Neural cell (in vitro differentiated cells): ENCODE results near the gene TAF1A. TPM values are rescaled to one million over a fixed set of nuclear protein-coding genes. Genes with fewer than 3 reads are reported as not detected.

ENCODE experiments used
- H2AFZ ChIP-seq: fragments of 200-600, 300-800 bp; sonication (generic), shearing (Covaris generic); 2 replicates; pipeline ENCODE4 v1.6.0; 2014; ENCODE audit warnings: low read depth, mild to moderate bottlenecking, antibody characterized with exemption, low read length, moderate library complexity
- H3F3A ChIP-seq: fragments of 200-600 bp; shearing (Covaris generic); 2 replicates; pipeline ENCODE4 v1.6.1; 2016; ENCODE audit warnings: mild to moderate bottlenecking, moderate library complexity, mixed read lengths, antibody characterized with exemption, low read length; ENCODE audit not compliant: insufficient read depth, poor library complexity, severe bottlenecking
- H3K27ac ChIP-seq: fragments of 200-600, 300-800 bp; sonication (generic), shearing (Covaris generic); 2 replicates; pipeline ENCODE4 v1.5.1; 2014; ENCODE audit warnings: mild to moderate bottlenecking, low read length, moderate library complexity
- H3K27me3 ChIP-seq: fragments of 300-800, 200-600 bp; sonication (generic), shearing (Covaris generic); 2 replicates; pipeline ENCODE4 v1.6.0; 2014; ENCODE audit warnings: mild to moderate bottlenecking, low read depth, low read length, moderate library complexity; ENCODE audit not compliant: insufficient read depth
- H3K36me3 ChIP-seq: fragments of 300-800, 200-600 bp; sonication (generic), shearing (Covaris generic); 2 replicates; pipeline ENCODE4 v1.5.1; 2014; ENCODE audit warnings: mild to moderate bottlenecking, antibody characterized with exemption, low read length, moderate library complexity; ENCODE audit not compliant: insufficient read depth
- H3K4me2 ChIP-seq: fragments of 300-800, 200-600 bp; sonication (generic), shearing (Covaris generic); 2 replicates; pipeline ENCODE4 v1.6.0; 2014; ENCODE audit warnings: mild to moderate bottlenecking, low read length
- H3K4me3 ChIP-seq: fragments of 300-800, 200-600 bp; sonication (generic), shearing (Covaris generic); 2 replicates; pipeline ENCODE4 v1.5.1; 2014; ENCODE audit warnings: mild to moderate bottlenecking, low read length, moderate library complexity
- H3K79me2 ChIP-seq: fragments of 200-600 bp; shearing (Covaris generic); replicated peaks from 2 replicates; pipeline ENCODE4 v1.6.0; 2014; ENCODE audit warnings: mild to moderate bottlenecking, low read length, moderate library complexity; ENCODE audit not compliant: insufficient read depth
- H3K9ac ChIP-seq: fragments of 300-800, 200-600 bp; sonication (generic), shearing (Covaris generic); 2 replicates; pipeline ENCODE4 v1.6.1; 2016; ENCODE audit warnings: mild to moderate bottlenecking, low read length, mixed read lengths
- H3K9me2 ChIP-seq: fragments of 200-600 bp; shearing (Covaris generic); 2 replicates; pipeline ENCODE4 v1.6.1; 2016; ENCODE audit warnings: mild to moderate bottlenecking, low read length, mixed read lengths; ENCODE audit not compliant: insufficient read depth
- H3K9me3 ChIP-seq: fragments of 200-600, 300-800 bp; sonication (generic), shearing (Covaris generic); 2 replicates; pipeline ENCODE4 v1.6.1; 2016; ENCODE audit warnings: mild to moderate bottlenecking, mixed run types, low read length, moderate library complexity, mixed read lengths
- H4K20me1 ChIP-seq: fragments of 200-600 bp; shearing (Covaris generic); 2 replicates; pipeline ENCODE4 v1.6.1; 2016; ENCODE audit warnings: mild to moderate bottlenecking, mixed run types; ENCODE audit not compliant: insufficient read depth
- EP300 ChIP-seq: fragments of 450-650 bp; conservative IDR thresholded peaks from 2 replicates; pipeline ENCODE4 v1.6.1; 2014; ENCODE audit warnings: antibody characterized with exemption, mild to moderate bottlenecking, moderate library complexity; ENCODE audit not compliant: poor library complexity, severe bottlenecking
- EZH2 ChIP-seq: fragments of 200-600, 300-800 bp; shearing (Covaris generic), sonication (generic); IDR thresholded peaks from 2 replicates; pipeline ENCODE4 v1.6.1; 2014; ENCODE audit warnings: antibody characterized with exemption, low read length, borderline replicate concordance, mild to moderate bottlenecking; ENCODE audit not compliant: insufficient read depth, poor library complexity, severe bottlenecking
- MXI1 ChIP-seq: fragments of 450-650 bp; conservative IDR thresholded peaks from 2 replicates; pipeline ENCODE4 v1.6.1; 2014; ENCODE audit warnings: antibody characterized with exemption, mild to moderate bottlenecking; ENCODE audit not compliant: poor library complexity, severe bottlenecking
- POLR2AphosphoS5 ChIP-seq: IDR thresholded peaks from 2 replicates; pipeline ENCODE4 v1.6.1; 2012
- RAD21 ChIP-seq: fragments of 450-650 bp; conservative IDR thresholded peaks from 2 replicates; pipeline ENCODE4 v1.6.1; 2014; ENCODE audit warnings: antibody characterized with exemption, mild to moderate bottlenecking, moderate library complexity
- SMC3 ChIP-seq: fragments of 450-650 bp; conservative IDR thresholded peaks from 2 replicates; pipeline ENCODE4 v1.6.1; 2014; ENCODE audit warnings: antibody characterized with exemption, mild to moderate bottlenecking, moderate library complexity; ENCODE audit not compliant: poor library complexity
- TAF1 ChIP-seq: IDR thresholded peaks from 2 replicates; pipeline ENCODE4 v1.6.1; 2012; ENCODE audit warnings: low read depth
- polyA plus RNA-seq: library from polyadenylated mRNA; depleted of rRNA; stranded (reverse); fragments of >200 nt; gene quantifications from 2 replicates; pipeline ENCODE4 v1.2.3, GENCODE V29; 2014
- TF ChIP-seq, protein P1 (sequence below): IDR thresholded peaks from 2 replicates; pipeline ENCODE4 v1.6.1; 2012; ENCODE audit warnings: borderline replicate concordance
- TF ChIP-seq, protein P2 (sequence below): fragments of 450-650 bp; IDR thresholded peaks from 2 replicates; pipeline ENCODE4 v1.5.1; 2014; ENCODE audit warnings: antibody characterized with exemption, mild to moderate bottlenecking, moderate library complexity; ENCODE audit not compliant: poor library complexity, severe bottlenecking

Gene TAF1A
- polyA plus RNA-seq, 1 donor from 2014 or later = 25.5 TPM

DNA sequence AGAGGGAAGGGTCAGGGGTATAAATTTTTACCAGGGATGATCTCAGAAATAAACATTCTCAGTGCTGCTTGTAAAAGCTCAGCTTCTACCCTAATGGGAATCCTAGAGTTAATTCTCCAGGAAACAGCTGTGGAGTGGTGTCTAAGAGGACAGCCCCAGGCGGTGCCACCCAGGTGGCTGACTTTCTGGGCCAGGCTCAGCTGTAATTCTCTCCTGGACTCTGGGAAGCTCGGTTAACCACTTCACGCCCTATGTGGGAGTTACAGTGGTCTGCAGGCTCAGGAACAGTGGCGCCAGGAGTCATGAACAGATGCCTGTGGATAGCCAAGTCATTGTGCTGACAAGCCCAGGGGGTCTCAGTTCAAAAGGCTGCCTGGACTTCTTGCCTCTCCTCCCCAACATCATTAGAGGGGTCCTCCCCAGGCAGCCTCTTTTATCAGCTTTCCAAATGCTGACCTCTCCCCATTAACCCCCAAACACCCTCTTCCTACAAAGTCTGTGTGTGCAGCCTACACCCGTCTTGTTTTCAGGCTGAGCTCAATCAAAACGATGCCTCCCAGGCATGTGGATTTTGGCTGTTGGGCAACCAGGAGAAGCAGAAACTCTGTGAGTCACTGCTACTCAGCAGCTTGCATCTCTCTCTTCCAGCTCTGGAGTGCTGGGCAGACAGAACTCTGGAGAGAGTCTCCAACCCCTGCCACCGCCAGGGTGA, 43.0 kb downstream of the TAF1A start:
- no peaks in the 10 kb centered on the region for H3K36me3 ChIP-seq
- no peaks in the 10 kb centered on the region for H3F3A ChIP-seq
- no peaks in the 10 kb centered on the region for H3K27me3 ChIP-seq
- no peak overlapping the region for H3K9ac ChIP-seq
- no peak overlapping the region for H3K4me3 ChIP-seq
- H4K20me1 ChIP-seq = no peaks in the 10 kb centered on the region
- TF ChIP-seq SMC3 = no peak
- no peak for TF ChIP-seq EP300
- no peak for TF ChIP-seq EZH2
- TF ChIP-seq, protein P1, sequence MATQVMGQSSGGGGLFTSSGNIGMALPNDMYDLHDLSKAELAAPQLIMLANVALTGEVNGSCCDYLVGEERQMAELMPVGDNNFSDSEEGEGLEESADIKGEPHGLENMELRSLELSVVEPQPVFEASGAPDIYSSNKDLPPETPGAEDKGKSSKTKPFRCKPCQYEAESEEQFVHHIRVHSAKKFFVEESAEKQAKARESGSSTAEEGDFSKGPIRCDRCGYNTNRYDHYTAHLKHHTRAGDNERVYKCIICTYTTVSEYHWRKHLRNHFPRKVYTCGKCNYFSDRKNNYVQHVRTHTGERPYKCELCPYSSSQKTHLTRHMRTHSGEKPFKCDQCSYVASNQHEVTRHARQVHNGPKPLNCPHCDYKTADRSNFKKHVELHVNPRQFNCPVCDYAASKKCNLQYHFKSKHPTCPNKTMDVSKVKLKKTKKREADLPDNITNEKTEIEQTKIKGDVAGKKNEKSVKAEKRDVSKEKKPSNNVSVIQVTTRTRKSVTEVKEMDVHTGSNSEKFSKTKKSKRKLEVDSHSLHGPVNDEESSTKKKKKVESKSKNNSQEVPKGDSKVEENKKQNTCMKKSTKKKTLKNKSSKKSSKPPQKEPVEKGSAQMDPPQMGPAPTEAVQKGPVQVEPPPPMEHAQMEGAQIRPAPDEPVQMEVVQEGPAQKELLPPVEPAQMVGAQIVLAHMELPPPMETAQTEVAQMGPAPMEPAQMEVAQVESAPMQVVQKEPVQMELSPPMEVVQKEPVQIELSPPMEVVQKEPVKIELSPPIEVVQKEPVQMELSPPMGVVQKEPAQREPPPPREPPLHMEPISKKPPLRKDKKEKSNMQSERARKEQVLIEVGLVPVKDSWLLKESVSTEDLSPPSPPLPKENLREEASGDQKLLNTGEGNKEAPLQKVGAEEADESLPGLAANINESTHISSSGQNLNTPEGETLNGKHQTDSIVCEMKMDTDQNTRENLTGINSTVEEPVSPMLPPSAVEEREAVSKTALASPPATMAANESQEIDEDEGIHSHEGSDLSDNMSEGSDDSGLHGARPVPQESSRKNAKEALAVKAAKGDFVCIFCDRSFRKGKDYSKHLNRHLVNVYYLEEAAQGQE = no peak
- TF ChIP-seq, protein P2, sequence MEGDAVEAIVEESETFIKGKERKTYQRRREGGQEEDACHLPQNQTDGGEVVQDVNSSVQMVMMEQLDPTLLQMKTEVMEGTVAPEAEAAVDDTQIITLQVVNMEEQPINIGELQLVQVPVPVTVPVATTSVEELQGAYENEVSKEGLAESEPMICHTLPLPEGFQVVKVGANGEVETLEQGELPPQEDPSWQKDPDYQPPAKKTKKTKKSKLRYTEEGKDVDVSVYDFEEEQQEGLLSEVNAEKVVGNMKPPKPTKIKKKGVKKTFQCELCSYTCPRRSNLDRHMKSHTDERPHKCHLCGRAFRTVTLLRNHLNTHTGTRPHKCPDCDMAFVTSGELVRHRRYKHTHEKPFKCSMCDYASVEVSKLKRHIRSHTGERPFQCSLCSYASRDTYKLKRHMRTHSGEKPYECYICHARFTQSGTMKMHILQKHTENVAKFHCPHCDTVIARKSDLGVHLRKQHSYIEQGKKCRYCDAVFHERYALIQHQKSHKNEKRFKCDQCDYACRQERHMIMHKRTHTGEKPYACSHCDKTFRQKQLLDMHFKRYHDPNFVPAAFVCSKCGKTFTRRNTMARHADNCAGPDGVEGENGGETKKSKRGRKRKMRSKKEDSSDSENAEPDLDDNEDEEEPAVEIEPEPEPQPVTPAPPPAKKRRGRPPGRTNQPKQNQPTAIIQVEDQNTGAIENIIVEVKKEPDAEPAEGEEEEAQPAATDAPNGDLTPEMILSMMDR = no peak
- no peak for TF ChIP-seq MXI1
- TF ChIP-seq RAD21 = no peak
- TF ChIP-seq POLR2AphosphoS5 = no peak
- TF ChIP-seq TAF1 = no peak
- no peaks in the 10 kb centered on the region for H3K9me3 ChIP-seq
- no peak overlapping the region for H2AFZ ChIP-seq
- H3K27ac ChIP-seq = no peak overlapping the region
- no peaks in the 10 kb centered on the region for H3K9me2 ChIP-seq
- H3K79me2 ChIP-seq = no peaks in the 10 kb centered on the region
- no peak overlapping the region for H3K4me2 ChIP-seq

DNA sequence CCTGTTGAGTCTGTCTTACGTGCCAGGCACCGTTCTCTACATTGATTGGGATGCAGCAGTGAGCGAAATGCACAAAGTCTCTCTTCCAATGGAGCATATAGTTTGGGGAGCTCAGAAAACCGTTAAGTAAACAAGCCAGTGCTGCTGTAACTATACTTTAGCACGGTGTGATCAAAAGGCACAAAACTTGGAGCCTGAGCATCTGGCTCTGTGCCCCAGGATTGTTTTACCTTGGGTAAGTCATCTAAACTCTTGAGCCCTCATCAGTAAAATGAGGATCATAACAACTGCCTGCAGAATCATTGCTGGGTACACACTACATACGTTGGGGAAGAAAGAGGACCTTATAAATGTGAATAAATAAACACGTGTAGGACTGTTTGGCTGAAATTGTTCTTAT, 43.6 kb downstream of the TAF1A start:
- no peaks in the 10 kb centered on the region for H3F3A ChIP-seq
- no peak overlapping the region for H2AFZ ChIP-seq
- H3K4me2 ChIP-seq = no peak overlapping the region

More for the DNA sequence above, 43.6 kb downstream of the TAF1A start:
- H3K36me3 ChIP-seq = no peaks in the 10 kb centered on the region
- no peak overlapping the region for H3K4me3 ChIP-seq
- H3K9ac ChIP-seq = no peak overlapping the region
- TF ChIP-seq EZH2 (no peak), RAD21 (no peak), TAF1 (no peak), MXI1 (no peak), EP300 (no peak), POLR2AphosphoS5 (no peak), SMC3 (no peak)
- TF ChIP-seq, protein P2 = no peak
- TF ChIP-seq, protein P1 = no peak
- no peaks in the 10 kb centered on the region for H3K9me2 ChIP-seq
- no peak overlapping the region for H3K27ac ChIP-seq
- H3K9me3 ChIP-seq = no peaks in the 10 kb centered on the region
- no peaks in the 10 kb centered on the region for H3K27me3 ChIP-seq
- no peaks in the 10 kb centered on the region for H4K20me1 ChIP-seq
- no peaks in the 10 kb centered on the region for H3K79me2 ChIP-seq
